Astrocyte of the cerebellum (primary cell): ENCODE data around the gene LHFPL3.

Experiments
- DNase-seq: peaks from one replicate; pipeline ENCODE4 v3.0.0-alpha.2; 2011; ENCODE audit warnings: low read depth
- H3K4me3 ChIP-seq: 2 replicates; pipeline ENCODE4 v1.5.1; 2011; ENCODE audit warnings: mild to moderate bottlenecking, low read depth, low read length, moderate library complexity
- CTCF ChIP-seq: IDR thresholded peaks from 2 replicates; pipeline ENCODE4 v1.5.1; 2012; ENCODE audit warnings: low read length, low read depth, moderate library complexity, mild to moderate bottlenecking; ENCODE audit errors: missing control alignments
- in situ Hi-C: cut with HindIII; loops from 2 replicates; pipeline ENCODE4 v1.10.0; 2017; ENCODE audit warnings: low sequenced_read_pairs

LHFPL3 gene

GRCh38 chr7:104328970-104329825 lies 795 bp downstream of the LHFPL3 start:
- no peak for DNase-seq
- H3K4me3 ChIP-seq = peak overlapping the region; percentile 38
- no peak for TF ChIP-seq CTCF
- in situ Hi-C loops = no loop called here

DNA sequence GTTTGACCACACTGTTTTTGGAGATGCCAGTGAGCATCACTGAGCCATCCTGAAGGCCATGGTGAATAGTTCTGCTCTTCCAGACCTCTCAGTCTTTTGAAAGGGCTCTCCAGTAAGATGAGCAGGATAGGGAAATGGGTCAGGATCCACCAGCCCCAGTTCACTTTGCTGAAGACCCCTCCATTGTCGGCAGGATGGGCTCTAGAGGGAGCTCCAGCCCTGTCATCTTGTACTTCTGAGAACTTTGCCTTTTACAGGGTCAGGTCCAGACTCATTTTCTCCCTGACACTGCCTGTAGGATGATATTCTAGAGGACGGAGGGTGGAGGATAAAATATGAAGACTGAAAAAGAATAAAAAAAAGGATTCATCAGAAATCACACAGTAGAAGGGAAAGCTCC lies 13.1 kb downstream of the LHFPL3 start:
- DNase-seq = no peak
- in situ Hi-C loops = no loop called here
- peak; percentile 27 for TF ChIP-seq CTCF
- no peak overlapping the region for H3K4me3 ChIP-seq

GRCh38 chr7:104352736-104353135 lies 24.3 kb downstream of the LHFPL3 start:
- no peak for TF ChIP-seq CTCF
- DNase-seq = no peak
- no peak overlapping the region for H3K4me3 ChIP-seq
- in situ Hi-C loops = no loop called here

DNA sequence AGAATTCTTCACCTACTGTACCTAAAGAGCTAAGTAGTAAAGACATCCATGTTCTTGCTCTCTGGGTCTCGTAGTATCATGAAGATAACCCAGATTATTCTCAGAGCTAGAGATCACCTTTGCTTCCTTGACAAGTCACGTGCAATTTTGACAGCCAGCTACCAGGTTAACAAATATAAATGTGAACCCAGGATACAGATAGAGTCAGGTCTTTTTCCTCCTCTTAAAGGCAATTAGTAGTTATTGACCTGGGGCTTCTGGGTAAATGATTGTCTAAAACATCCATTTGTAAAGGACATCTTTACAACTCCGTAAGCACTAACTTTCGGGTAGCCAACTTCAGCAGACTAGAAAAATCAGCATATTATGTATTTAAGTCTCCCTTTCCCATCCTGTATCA lies 28.8 kb downstream of the LHFPL3 start:
- in situ Hi-C loops = no loop called here
- no peak overlapping the region for H3K4me3 ChIP-seq
- no peak for TF ChIP-seq CTCF
- no peak for DNase-seq

DNA sequence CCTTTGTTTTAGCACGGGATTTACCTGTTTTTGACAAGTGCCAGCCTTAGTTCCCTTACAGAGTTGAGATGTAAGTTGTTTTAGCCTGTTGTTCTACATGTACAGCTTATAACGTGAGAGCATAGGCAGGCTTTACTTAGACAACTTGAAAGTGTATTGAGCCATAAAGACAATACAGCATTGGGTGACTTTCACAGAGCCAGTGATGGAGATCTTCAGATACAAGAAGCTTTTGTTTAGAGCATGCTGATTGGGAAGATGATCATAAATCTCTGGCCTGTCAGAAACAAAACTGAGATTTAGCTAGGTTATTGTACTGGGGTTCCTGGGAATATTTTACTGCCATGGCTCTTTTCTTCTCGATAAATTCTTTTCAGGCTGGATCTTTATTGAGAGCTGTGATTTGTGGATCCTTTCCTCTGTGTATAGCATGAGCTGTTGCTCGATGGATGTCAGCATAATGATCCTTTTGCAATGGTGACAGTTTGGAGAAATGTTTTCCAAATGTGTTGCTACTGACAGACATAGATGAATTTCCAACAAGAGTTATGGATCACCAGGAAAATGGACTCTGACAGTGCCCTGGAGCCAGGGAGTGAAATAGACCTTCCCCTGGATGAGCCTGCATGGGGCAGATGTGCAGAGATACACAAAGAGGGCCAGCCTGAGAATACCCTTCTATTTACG lies 30.2 kb downstream of the LHFPL3 start:
- no peak for TF ChIP-seq CTCF
- H3K4me3 ChIP-seq = no peak overlapping the region
- no peak for DNase-seq
- in situ Hi-C loops = no loop called here

- in situ Hi-C loops = loop anchor here (5.0 kb wide), 1 partner anchor 55 kb away; no protein-coding TSS in a partner anchor
- H3K4me3 ChIP-seq = no peak overlapping the region
- DNase-seq = no peak
- TF ChIP-seq CTCF = no peak
Observed at GRCh38 chr7:104362756-104363155, 34.4 kb downstream of the LHFPL3 start.
